ENCODE measurements around the gene ANGEL2.

ANGEL2 gene

DNA sequence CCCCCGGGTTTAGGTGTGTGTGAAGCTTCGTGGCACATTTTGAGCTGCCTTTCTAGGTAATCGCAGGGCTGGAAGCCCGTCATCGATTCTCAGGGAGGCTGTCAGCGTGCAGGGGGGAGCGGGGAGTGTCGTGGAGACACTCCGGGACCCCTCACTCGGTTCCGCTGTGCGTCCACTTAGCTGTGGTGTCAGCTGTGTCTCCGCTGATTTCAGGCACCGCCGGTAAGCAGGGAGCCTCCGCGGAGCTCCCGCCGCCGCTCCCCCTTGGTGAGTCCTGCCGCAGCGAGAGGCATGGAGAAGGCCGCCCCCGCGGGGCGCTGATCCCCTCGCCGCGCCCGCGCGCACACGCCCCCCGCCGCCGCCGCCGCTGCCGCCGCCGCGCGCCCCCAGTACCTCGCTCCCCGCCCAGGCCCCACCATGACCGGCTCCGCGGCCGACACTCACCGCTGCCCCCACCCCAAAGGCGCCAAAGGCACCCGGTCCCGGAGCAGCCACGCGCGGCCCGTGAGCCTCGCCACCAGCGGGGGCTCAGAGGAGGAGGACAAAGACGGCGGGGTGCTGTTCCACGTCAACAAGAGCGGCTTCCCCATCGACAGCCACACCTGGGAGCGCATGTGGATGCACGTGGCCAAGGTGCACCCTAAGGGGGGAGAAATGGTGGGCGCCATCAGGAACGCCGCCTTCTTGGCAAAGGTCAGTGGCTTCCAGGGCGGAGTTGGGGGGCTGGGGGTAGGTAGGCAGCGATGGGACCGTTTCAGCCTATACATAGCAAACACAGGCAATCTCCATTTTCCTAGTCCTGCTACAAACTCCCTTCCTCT lies 64.3 kb downstream of the ANGEL2 start:
- no peak for DNase-seq (ENCODE audit: low read depth)

DNA sequence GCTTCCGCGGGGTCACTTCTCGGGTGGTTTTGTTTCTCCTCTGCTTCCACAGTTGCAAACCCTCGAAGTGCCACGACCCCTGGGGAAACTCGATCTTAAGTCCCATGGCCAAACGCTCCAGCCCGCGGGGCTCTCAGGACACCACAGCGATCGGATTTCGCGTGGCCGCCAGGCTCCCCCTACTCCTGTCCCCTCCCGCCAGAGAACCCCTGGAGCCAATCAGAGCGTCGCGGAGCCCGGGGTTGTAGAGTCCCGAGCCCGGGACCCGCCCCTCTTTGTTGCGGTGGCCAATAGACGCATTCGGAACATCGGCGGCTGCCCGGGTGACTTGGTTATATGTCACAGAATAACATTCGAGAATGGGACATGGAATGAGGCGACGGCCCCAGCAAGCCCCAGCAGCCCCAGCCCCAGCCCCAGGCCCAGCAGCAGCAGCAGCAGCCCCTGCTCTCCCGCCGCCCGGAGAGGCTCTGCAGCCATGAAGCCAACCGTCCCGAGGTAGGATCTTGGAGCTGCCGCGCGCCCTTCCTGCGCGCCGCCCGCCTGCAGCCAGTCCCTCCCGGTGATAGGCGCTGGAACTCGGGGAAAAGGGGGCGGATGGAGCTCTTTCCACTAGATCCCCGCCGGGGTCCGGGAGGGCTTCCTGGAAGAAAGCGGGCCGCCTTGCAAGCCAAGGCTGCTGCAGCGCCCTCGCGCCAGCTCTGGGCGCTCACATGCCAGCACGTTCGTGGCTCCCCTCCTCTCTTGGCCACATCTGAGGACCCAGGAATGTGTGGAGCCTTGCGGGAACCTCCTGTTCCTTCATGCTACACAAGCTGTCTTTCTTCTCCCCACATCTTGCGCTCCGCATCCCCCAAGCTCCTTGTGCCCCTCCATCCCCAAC lies 65.2 kb downstream of the ANGEL2 start, which contains the start of gene VASH2:
TSS of gene VASH2 (plus strand) at position 299 of the 883 bp plus-strand sequence. CDS start 1,002 bp downstream, outside the sequence.
- DNase-seq (ENCODE audit: low read depth), result peak; percentile 37

DNA sequence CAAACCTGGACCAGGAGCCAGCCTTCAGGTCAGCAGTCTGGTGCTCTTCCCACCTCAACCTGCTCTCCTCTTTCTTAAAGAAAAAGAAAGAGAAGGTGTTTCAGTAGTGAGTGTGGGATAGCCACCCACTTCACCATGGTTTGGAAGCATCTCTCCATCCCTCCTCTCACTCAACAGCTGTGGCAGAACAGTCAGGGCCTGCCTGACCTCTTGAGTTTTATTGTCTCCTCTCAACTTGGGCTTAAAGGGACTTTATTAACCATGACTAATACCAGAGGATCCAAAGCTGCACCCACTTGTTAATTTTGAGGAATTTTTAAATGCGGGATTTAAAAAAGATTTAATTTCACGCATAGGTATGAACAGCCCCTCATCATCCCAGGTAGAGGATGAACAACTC lies 65.9 kb downstream of the ANGEL2 start:
- DNase-seq (ENCODE audit: low read depth), result no peak

DNA sequence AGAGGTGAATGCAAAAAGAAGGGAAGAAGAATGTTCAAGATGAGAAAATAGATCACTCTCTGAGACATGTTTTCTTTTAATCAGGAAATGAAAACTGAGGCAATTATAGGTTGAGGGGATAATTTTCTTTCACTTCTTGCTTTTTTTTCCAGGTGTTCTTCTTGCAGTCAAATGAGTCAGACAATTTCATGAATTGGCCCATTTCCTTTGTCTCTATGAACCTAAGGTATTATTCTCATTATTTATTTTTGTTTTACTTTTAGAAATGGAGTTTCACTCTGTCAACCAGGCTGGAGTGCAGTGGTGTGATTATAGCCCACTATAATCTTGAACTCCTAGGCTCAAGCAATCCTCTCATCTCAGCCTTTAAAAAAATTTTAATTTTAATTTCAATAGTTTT lies 68.8 kb downstream of the ANGEL2 start:
- DNase-seq (ENCODE audit: low read depth), result no peak

DNA sequence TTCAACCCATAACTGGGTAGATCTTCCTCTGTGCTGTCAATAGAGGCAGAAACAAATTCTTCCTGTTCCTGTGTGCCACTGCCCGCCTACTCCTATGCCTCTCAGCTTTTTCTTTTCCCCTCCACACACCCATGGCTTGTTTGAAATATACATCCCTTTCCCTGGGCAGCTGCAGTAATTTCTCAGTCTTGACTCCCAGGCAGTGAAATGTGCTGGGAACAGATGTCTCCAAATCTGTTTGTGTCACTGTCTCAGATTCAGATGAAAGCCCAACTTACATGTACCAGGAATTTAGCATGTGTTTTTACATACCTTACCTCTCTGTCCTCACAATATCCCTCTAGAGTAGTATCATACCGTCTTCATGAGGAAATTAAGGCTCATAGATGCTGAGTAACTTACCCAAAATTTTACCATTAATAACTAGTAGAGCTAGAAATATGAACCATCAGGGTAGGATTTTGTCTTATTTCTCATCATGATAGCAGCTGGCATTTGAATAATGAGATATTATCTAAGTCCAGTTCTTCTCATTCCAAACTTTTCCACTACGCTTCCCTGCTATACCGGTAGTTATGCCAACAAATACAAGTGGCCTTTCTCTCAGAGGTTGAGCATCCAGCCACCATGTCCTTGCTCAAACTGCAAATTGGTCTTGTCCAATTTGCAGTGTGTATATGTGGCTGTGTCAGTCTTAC lies 70.1 kb downstream of the ANGEL2 start:
- DNase-seq (ENCODE audit: low read depth), result no peak

DNA sequence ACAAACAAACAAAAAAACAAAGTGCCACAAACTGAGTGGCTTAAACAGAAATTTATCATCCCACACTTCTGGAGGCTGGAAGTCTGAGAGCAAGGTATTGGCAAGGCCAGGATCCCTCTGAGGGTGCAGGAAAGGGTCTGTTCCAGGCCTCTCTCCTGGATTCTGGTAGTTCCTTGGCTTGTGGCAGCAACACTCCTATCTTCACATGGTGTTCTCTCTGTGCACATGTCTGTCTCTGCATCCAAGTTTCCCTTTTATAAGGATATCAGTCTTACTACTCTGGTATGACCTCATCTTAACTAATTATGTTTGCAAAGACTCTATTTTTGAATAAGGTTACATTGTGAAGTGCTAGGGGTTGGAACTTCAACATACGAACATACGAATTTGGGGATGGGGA lies 70.6 kb downstream of the ANGEL2 start:
- no peak for DNase-seq (ENCODE audit: low read depth)

DNA sequence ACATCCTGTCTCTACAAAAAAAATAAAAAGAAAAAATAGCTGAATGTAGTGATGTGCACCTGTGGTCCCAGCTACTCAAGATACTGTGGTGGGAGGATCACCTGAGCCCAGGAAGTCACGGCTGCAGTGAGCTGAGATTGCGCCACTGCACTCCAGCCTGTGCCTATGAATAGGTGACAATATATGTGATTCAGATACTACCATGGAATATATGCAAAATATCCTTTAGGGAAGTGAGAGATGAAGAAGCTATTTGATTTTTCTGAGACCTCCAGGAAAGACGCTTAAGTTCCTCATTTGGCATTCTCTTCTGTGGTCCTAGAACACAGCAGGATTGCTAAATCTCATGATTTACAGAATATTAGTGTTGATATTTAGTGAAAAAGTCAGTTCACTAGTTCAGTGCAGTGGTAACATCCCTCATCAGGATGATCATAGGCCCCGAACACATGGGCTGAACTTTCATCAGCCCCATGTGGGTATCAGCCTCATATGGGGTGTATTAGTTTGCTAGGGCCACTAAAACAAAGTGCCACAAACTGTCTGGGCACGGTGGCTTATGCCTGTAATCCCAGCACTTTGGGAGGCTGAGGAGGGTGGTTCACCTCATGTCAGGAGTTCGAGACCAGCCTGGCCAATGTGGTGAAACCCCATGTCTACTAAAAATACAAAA lies 71.3 kb downstream of the ANGEL2 start:
- no peak for DNase-seq (ENCODE audit: low read depth)

DNA sequence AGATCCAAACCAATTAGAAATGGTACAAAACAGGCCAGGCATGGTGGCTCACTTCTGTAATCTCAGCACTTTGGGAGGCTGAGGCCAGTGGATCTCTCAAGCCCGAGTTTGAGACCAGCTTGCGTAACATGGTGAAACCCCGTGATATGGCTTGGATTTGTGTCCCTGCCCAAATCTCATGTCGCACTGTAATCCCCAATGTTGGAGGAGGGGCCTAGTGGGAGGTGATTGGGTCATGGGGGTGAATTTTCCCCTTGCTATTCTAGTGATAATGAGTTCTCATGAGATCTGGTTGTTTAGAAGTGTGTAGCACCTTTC lies 72.3 kb downstream of the ANGEL2 start:
- no peak for DNase-seq (ENCODE audit: low read depth)

DNA sequence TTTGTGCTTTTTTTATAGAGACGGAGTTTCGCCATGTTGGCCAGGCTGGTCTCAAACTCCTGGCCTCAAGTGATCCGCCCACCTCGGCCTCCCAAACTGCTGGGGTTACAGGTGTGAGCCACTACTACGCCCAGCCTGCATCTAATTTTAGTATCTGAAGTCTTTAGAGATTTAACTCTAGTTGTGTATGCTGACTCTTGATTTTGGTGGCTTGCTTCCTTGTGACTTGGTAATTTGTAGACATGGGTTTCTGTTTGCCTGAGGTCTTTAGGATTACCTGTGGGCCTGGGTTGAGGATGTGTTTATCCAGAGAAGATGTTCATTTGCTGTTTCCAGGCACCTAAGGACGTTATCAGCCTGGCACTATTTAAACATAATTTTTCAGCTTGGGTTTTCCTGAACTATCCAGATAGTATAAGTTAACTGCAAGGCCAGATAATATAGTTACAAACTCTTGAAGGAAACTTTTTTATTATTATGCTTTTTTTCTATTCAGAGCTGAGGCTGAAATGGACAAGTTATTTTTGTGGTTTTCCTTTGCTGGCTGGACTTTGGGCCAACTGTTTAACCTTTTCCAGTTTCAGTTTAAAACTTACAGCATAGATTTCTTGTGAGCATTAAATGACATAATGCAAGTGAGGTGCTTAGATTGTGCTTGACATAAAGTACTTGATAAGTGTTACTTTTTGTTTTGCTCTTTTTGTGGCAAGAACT lies 72.8 kb downstream of the ANGEL2 start:
- DNase-seq (ENCODE audit: low read depth), result no peak

Data from activated T-cell treated with anti-CD3 and anti-CD28 coated beads for 1 hour (primary cell).